AG04449 (cell line): Measurements from ENCODE around the gene RXRB.

Experiments used
- CTCF ChIA-PET: fragments of 350-600 bp; formaldehyde crosslinking; extraction: SDS; loops from one replicate; lab custom pipeline; 2021; ENCODE audit warnings: antibody characterized with exemption; lab: Yijun Ruan, JAX
- POLR2A ChIA-PET: fragments of 400-600, 350-600 bp; formaldehyde crosslinking; extraction: SDS; loops from one replicate; lab custom pipeline; 2020; ENCODE audit warnings: antibody characterized with exemption, inconsistent platforms; lab: Yijun Ruan, JAX
- DNase-seq: peaks from one replicate; pipeline ENCODE4 v3.0.0-alpha.2; 2010; ENCODE audit warnings: low read depth, low spot score
- H3K4me3 ChIP-seq: 2 replicates; pipeline ENCODE4 v1.5.1; 2011; ENCODE audit warnings: low read depth, mild to moderate bottlenecking, control low read depth, low read length
- TF ChIP-seq, protein P1 (sequence below): IDR thresholded peaks from one replicate; pipeline ENCODE4 v1.5.1; 2011; ENCODE audit warnings: mild to moderate bottlenecking, moderate library complexity, low read length, control low read depth, inconsistent platforms; ENCODE audit not compliant: insufficient read depth; ENCODE audit errors: missing control alignments

The RXRB gene

DNA sequence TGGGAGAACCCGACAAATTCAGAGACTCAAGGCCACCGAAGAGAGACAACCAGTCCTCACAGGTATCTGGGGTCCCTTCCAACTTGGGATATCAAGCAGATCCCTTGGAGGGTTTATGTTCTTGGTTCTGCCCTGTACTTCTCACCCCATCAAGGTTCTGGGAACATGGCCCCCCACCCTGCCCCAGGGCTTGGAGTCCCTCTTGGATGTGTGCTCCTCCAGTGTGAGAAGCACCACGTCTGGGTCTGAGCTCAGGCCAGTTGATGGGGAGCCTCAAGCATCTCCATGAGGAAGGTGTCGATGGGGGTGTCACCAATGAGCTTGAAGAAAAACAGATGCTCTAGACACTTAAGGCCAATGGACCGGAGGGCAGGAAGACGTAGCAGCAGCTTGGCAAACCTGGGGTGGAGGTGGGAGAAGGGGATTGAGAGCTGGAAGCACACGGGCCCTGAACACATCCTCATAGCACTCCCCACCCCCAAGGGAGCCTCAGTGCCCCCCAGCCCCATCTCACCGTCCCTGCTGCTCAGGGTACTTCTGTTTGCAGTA lies 6.0 kb downstream of the RXRB start:
- no peak for DNase-seq
- ChIA-PET POLR2A (interaction anchor here (1.4 kb wide), 1 partner anchor 10 kb away, joined by 4 read pairs; the partner anchor contains the start of gene HSD17B8), CTCF (interaction anchor here (1.0 to 1.8 kb wide), 5 partner anchors 11 to 75 kb away, joined by 3 to 5 read pairs (median 4); partner anchors contain the start of gene RING1)
- no peak overlapping the region for H3K4me3 ChIP-seq
- TF ChIP-seq, protein P1, sequence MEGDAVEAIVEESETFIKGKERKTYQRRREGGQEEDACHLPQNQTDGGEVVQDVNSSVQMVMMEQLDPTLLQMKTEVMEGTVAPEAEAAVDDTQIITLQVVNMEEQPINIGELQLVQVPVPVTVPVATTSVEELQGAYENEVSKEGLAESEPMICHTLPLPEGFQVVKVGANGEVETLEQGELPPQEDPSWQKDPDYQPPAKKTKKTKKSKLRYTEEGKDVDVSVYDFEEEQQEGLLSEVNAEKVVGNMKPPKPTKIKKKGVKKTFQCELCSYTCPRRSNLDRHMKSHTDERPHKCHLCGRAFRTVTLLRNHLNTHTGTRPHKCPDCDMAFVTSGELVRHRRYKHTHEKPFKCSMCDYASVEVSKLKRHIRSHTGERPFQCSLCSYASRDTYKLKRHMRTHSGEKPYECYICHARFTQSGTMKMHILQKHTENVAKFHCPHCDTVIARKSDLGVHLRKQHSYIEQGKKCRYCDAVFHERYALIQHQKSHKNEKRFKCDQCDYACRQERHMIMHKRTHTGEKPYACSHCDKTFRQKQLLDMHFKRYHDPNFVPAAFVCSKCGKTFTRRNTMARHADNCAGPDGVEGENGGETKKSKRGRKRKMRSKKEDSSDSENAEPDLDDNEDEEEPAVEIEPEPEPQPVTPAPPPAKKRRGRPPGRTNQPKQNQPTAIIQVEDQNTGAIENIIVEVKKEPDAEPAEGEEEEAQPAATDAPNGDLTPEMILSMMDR: no peak

DNA sequence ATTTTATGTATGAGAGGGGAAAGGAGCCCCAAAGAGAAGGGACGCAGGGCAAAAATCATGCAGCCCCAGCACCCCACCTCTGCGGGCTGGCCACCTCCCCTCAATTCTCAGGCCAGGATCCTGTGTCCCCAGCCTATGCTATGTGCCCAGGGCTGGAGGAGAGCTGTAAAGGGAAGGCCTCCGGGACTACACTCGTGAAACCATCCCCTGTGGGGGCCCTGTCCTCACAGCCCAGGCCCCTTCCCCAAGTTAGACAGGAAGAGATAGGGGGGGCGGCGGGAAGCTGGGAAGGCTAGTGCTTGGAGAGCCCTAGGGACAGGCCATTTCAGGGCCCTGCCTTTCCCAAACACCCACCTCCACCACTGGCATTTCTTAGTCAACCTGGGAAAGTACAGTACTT lies 6.8 kb downstream of the RXRB start:
- CTCF ChIA-PET: interaction anchor here (1.0 to 1.8 kb wide), 4 partner anchors 10 to 74 kb away, joined by 3 to 5 read pairs (median 4); partner anchors contain the start of gene RING1
- DNase-seq: no peak
- TF ChIP-seq, protein P1: no peak
- no peak overlapping the region for H3K4me3 ChIP-seq
- POLR2A ChIA-PET: interaction anchor here (1.4 kb wide), 1 partner anchor 11 kb away, joined by 4 read pairs; the partner anchor contains the start of gene HSD17B8

- CTCF ChIA-PET: interaction anchor here (1.0 to 1.8 kb wide), 3 partner anchors 9 to 55 kb away, joined by 4 read pairs; no protein-coding TSS in a partner anchor
- DNase-seq: no peak
- POLR2A ChIA-PET: no interaction called here
- H3K4me3 ChIP-seq: peak overlapping the region; percentile 40
- TF ChIP-seq, protein P1: no peak
These were observed 7.5 kb downstream of the RXRB start for GRCh38 chr6:33192671-33193602.

- TF ChIP-seq, protein P1: no peak
- CTCF ChIA-PET: interaction anchor here (0.9 to 1.2 kb wide), 3 partner anchors 31 to 75 kb away, joined by 3 to 4 read pairs (median 3); no protein-coding TSS in a partner anchor
- POLR2A ChIA-PET: interaction anchor here (1.3 kb wide), 1 partner anchor 220 kb away, joined by 4 read pairs; no protein-coding TSS in a partner anchor
- H3K4me3 ChIP-seq: peak within 1 kb of the TSS; percentile 40
- no peak for DNase-seq
These were observed 8.3 kb downstream of the RXRB start, which contains the start of gene COL11A2 for GRCh38 chr6:33192105-33192646. TSS of gene COL11A2 (minus strand) at chr6:33192467. CDS start at chr6:33192240, 227 bp downstream.

GRCh38 chr6:33191383-33192104 lies 8.9 kb downstream of the RXRB start:
- ChIA-PET POLR2A (interaction anchor here (1.3 kb wide), 1 partner anchor 219 kb away, joined by 4 read pairs; no protein-coding TSS in a partner anchor), CTCF (interaction anchor here (0.9 to 1.2 kb wide), 3 partner anchors 30 to 75 kb away, joined by 3 to 4 read pairs (median 3); no protein-coding TSS in a partner anchor)
- TF ChIP-seq, protein P1: no peak
- no peak overlapping the region for H3K4me3 ChIP-seq
- DNase-seq: no peak
